ENCODE data around the gene CAMP.
"Not testable (repeated sequence)": the region's sequence is repeated elsewhere in the genome, so short reads cannot be mapped to it uniquely, and the experiment has no call there.

CAMP gene, protein sequence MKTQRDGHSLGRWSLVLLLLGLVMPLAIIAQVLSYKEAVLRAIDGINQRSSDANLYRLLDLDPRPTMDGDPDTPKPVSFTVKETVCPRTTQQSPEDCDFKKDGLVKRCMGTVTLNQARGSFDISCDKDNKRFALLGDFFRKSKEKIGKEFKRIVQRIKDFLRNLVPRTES

GRCh38 chr3:48222616-48223513 is at the start of gene CAMP:
CAMP (plus strand) TSS chr3:48223495; CDS start chr3:48223512, 17 bp downstream.
- no peak for DNase-seq (ENCODE audit: low read depth in 2 of 2)

GRCh38 chr3:48178072-48178471 is 45.2 kb upstream of the CAMP start:
- no peak for DNase-seq (ENCODE audit: low read depth in 2 of 2)

- DNase-seq (ENCODE audit: low read depth in 2 of 2) = no peak
These were observed 43.3 kb upstream of the CAMP start for GRCh38 chr3:48180021-48180420.

GRCh38 chr3:48180531-48181253 is 42.6 kb upstream of the CAMP start:
- no peak for DNase-seq (ENCODE audit: low read depth in 2 of 2)

GRCh38 chr3:48184299-48184698 is 39.0 kb upstream of the CAMP start:
- DNase-seq (ENCODE audit: low read depth in 2 of 2) = no peak

DNA sequence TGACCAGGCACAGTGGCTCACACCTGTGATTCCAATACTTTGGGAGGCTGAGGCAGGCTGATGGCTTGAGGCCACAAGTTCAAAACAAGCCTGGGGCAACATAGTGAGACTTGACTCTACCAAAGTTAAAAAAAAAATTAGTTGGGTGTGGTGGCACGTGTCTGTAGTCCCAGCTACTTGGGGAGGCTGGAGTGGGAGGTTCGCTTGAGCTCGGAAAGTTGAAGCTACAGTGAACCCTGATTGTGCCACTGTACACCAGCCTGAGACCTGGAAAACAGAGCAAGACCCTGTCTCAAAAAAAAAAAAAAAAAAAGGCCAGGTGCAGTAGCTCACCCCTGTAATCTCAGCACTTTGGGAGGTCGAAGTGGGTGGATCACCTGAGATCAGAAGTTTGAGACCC is 38.2 kb upstream of the CAMP start:
- DNase-seq (ENCODE audit: low read depth in 2 of 2) = no peak

DNA sequence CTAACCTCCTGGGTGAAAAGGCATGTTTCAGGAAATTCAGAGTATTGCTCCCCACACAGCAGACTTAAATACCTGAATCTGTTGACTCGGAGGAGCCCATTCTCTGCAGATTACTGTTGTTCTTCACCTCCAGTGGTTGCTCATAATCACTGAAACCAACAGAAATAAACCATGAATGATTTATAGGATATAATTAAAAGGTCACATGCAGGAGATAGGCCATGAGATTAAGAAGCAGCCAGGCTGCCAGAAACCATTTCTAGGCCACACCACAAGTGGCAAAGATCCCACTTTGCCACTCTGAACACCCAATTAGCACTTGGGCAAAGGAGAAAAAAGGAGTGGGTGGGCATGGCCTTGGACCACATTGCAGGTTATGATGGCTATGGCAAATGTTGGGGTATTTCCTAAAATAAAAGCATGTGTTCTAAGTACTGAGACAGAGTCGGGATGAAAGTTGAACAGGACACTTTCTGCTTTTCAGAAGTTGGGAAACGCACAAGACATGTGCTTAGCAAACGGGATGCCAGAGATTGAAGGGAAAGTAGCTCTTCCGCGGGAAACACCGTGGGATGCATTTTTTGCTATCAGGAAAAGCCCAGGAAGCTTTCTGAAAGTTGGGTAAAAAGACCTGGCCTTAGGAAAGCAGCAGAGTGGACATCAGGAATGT is 36.5 kb upstream of the CAMP start:
- DNase-seq (ENCODE audit: low read depth in 2 of 2) = no peak

DNA sequence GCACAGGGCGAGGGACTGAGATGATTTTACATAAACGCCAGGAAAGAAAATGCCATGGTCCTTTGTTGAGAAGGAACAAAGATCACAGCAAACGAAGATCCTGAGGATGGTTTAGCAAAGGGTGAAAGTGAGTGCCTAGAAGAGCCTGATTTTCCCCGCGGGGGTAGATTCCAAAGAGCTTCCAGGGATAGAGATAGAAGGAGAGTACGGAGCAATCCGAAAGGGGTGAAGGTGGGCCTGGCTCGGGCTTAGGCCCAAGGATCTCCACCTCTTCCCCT is 36.1 kb upstream of the CAMP start:
- DNase-seq (ENCODE audit: low read depth in 2 of 2) = no peak

GRCh38 chr3:48187579-48188265 is 35.6 kb upstream of the CAMP start:
- no peak for DNase-seq (ENCODE audit: low read depth in 2 of 2)

DNA sequence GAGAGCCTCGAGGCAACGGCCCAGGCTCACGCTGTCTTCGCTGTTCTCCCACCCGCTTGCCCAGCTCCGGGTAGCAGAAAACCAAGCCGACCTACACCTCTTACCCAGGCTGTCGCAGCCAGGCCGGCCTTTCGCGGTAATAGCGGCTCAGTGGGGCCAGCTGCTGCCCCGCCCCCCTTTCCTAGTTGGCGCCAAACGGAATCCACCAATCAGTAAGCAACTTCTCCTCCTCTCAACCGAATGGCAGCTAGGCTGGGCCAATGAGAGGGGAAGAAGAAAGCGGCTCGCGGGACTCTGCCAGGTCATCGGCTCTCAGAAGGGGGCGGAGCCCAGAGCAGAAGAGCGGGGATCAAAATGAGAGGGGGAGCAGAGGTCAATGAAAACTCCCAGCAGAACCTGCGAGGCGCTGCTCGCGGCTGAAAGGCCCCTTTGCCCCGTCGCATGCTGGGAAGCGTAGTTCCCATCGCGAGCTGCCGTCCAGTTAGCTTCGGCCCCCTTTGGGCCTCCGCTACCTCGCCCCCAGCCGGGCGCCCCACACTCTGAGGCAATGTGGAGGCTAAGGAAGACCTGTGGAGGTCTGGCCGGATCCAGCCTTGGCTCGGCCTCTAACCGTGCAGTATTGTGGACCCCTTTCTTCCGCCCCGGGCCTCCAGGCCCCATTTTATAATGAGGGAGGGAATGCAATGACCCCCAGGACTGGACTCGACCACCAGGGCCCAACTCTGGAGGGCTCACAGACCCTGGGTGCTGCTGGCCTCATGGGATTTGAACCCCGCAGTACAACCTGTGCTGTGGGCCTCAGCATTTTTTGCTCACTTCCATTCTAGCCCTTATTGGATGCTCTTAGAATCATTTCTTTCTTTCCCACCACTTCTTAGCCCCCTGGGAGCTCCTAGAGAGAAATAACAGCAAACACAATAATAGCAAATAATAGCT is 34.8 kb upstream of the CAMP start, which contains the start of gene CDC25A:
CDC25A (minus strand) TSS at position 152 of the 936 bp plus-strand sequence. CDS start 470 bp downstream, outside the sequence.
- peak; percentile 95 to 96 for DNase-seq (ENCODE audit: low read depth in 2 of 2)

DNA sequence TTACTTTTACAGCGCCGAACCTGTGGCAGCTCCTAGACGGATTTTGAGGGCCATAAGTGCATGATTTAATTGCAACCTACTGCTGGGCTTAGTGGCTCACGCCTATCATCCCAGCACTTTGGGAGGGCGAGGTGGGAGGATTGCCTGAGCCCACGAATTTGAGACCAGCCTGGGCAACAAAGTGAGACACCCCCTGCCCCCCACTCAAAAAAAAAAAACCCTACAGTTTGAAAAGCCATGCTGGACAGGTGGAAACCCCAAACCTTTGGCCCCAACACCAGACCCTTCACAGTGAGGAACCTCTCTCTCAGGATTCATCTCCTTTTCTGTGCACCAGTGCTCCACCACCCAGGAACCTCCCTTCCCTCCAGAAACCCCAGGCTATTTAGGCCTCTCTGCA is 34.0 kb upstream of the CAMP start:
- no peak for DNase-seq (ENCODE audit: low read depth in 2 of 2)

- no peak for DNase-seq (ENCODE audit: low read depth in 2 of 2)
These were observed 32.4 kb upstream of the CAMP start for GRCh38 chr3:48190911-48191310.

DNA sequence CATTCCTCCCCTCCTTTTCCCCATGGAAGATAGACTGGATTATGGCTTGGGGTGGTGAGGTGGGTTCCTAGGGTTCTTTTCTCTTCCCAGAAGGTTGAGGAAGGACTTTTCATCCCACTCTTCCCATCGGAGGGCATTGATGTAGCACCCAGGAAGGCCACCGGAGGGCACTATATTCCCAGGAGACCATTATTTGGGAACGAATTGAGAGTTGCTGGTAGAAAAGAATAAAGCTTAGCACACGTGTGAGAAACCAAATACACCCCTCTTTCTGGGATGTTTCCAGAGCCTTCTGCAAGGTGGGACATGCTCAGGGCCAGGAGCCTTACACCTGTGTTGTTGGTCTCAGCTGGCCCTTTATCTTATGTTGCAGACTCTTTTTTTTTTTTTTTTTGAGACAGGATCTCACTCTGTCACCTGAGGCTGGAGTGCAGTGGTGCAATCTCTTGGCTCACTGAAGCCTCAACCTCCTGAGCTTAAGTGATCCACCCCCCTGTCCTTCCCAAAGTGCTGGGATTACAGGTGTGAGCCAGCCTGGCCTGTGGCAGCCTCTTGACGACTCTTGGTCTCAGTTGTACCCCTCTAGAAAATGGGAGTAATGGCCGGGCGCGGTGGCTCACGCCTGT is 28.7 kb upstream of the CAMP start:
- DNase-seq (ENCODE audit: low read depth in 2 of 2) = no peak

- no peak for DNase-seq (ENCODE audit: low read depth in 2 of 2)
These were observed 26.7 kb upstream of the CAMP start for GRCh38 chr3:48196611-48197010.

DNA sequence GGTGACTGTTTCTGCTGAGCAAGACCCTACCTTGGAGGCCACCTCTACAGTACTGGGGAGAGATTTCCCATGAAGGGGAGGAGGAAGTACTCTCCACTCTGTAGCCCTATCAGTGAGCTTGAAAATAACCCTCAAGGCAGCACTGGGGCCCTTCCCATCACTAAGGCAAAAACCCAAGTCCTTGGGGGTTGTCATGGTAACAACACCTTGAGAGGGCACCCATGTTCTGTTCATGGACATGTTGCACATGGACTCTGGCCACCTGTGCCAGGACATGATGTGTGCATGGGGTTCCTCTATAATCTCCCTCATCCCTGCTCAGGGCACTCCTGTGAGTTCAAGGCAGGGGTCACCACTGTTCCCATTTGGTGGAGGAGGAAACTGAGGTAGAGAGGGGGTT is 24.2 kb upstream of the CAMP start:
- DNase-seq (ENCODE audit: low read depth in 2 of 2) = no peak

DNA sequence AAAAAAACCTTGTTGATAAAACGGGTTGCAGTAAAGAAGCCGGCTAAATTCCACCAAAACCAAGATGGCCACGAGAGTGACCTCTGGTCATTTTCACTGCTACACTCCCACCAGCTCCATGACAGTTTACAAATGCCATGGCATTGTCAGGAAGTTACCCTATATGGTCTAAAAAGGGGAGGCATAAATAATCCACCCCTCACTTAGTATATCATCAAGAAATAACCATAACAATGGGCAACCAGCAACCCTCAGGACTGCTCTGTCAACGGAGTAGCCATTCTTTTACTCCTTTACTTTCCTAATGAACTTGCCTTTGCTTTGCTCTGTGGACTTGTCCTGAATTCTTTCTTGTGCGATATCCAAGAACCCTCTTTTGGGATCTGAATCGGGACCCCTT is 20.7 kb upstream of the CAMP start:
- DNase-seq (ENCODE audit: low read depth in 2 of 2) = no peak

GRCh38 chr3:48208076-48208475 is 15.2 kb upstream of the CAMP start:
- no peak for DNase-seq (ENCODE audit: low read depth in 2 of 2)

GRCh38 chr3:48209445-48209844 is 13.8 kb upstream of the CAMP start:
- DNase-seq (ENCODE audit: low read depth in 2 of 2) = no peak

- not testable (repeated sequence) for DNase-seq (ENCODE audit: low read depth in 2 of 2)
These were observed 12.8 kb upstream of the CAMP start for GRCh38 chr3:48210534-48210933.

DNA sequence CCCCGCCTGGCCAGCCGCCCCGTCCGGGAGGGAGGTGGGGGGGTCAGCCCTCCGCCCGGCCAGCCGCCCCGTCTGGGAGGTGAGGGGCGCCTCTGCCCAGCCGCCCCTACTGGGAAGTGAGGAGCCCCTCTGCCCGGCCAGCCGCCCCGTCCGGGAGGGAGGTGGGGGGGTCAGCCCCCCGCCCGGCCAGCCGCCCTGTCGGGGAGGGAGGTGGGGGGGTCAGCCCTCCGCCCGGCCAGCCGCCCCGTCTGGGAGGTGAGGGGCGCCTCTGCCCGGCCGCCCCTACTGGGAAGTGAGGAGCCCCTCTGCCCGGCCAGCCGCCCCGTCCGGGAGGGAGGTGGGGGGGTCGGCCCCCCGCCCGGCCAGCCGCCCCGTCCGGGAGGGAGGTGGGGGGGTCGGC is 11.5 kb upstream of the CAMP start:
- DNase-seq (ENCODE audit: low read depth in 2 of 2) = not testable (repeated sequence)

Measured in stimulated activated CD8-positive, alpha-beta memory T cell treated with anti-CD3 and anti-CD28 coated beads, Interleukin-15, amount 100 ng/mL, for 48 hours (primary cell).